Spinal cord (tissue), 10 donors: Measurements from ENCODE around the gene DGKI. TPM values are rescaled to one million over a fixed set of nuclear protein-coding genes. Genes with fewer than 3 reads are reported as not detected.

Source experiments
- DNase-seq, 6 donors: peaks; one replicate each; pipeline versions ENCODE4 v3.0.0 to v3.0.0-alpha.2; 2013 to 2015; ENCODE audit warnings: low spot score in 6 of 6, low read depth in 4 of 6
- H3K27ac ChIP-seq: one replicate; pipeline ENCODE4 v1.5.1; 2013; ENCODE audit warnings: low read depth, low read length, control low read depth
- H3K27me3 ChIP-seq: one replicate; pipeline ENCODE4 v1.6.1; 2013; ENCODE audit warnings: low read length; ENCODE audit not compliant: control insufficient read depth, insufficient read depth
- H3K36me3 ChIP-seq: one replicate; pipeline ENCODE4 v1.6.1; 2013; ENCODE audit warnings: low read length; ENCODE audit not compliant: control insufficient read depth, insufficient read depth
- H3K4me1 ChIP-seq: one replicate; pipeline ENCODE4 v1.6.1; 2013; ENCODE audit warnings: low read length; ENCODE audit not compliant: control insufficient read depth, insufficient read depth
- H3K4me3 ChIP-seq: one replicate; pipeline ENCODE4 v1.5.1; 2013; ENCODE audit warnings: low read depth, low read length, control low read depth
- H3K9me3 ChIP-seq: one replicate; pipeline ENCODE4 v1.6.1; 2013; ENCODE audit warnings: low read length; ENCODE audit not compliant: control insufficient read depth, insufficient read depth
- WGBS: methylation state at CpG from one replicate; pipeline ENCODE4 v1.1.5; 2013; ENCODE audit warnings: missing lambda C conversion rate; ENCODE audit not compliant: insufficient coverage; 5-methylcytosine and 5-hydroxymethylcytosine counted together
- polyA plus RNA-seq, 2 donors: library from polyadenylated mRNA; unstranded; fragments of 120-200 nt; gene quantifications; one replicate each; pipeline ENCODE4 v1.2.1, GENCODE V29; 2013; ENCODE audit not compliant: insufficient read length in 2 of 2
- total RNA-seq, 2 donors: library from RNA; depleted of rRNA in 1 of 2; stranded (reverse); fragments of 120-200 nt in 1 of 2; fragments of >200 nt in 1 of 2; gene quantifications; one replicate each; pipeline versions ENCODE4 v1.2.3 to v1.2.4, GENCODE V29; 2013 to 2014
- donor health status: healthy.

The DGKI gene
- total and polyA plus RNA-seq, 4 donors, result 12.4 to 75.0 (median 22.7) TPM

- Histone ChIP-seq H3K9me3 (no peaks in the 10 kb centered on the region), H3K27me3 (no peaks in the 10 kb centered on the region), H3K27ac (no peak overlapping the region), H3K36me3 (no peaks in the 10 kb centered on the region), H3K4me1 (peaks cover 6% of the 10 kb centered on the region), H3K4me3 (no peak overlapping the region)
- DNase-seq, result no peak
- WGBS, result 60% methylated on average over 1 of the region's 2 CpGs
Observed at GRCh38 chr7:137417464-137417863, 429.3 kb downstream of the DGKI start.

GRCh38 chr7:137413901-137414300 is 432.9 kb downstream of the DGKI start:
- no peaks in the 10 kb centered on the region for H3K27me3 ChIP-seq
- no peaks in the 10 kb centered on the region for H3K4me1 ChIP-seq
- no peak overlapping the region for H3K4me3 ChIP-seq
- WGBS, result no CpG with 5 or more reads among the region's 1 CpG
- no peak overlapping the region for H3K27ac ChIP-seq
- DNase-seq, result no peak
- H3K9me3 ChIP-seq, result no peaks in the 10 kb centered on the region
- no peaks in the 10 kb centered on the region for H3K36me3 ChIP-seq

- H3K4me3 ChIP-seq, result no peak overlapping the region
- no peaks in the 10 kb centered on the region for H3K4me1 ChIP-seq
- no peaks in the 10 kb centered on the region for H3K9me3 ChIP-seq
- no peaks in the 10 kb centered on the region for H3K27me3 ChIP-seq
- DNase-seq, result no peak
- no CpG with 5 or more reads among the region's 3 CpGs for WGBS
- H3K27ac ChIP-seq, result no peak overlapping the region
- no peaks in the 10 kb centered on the region for H3K36me3 ChIP-seq
Observed at GRCh38 chr7:137411446-137411845, 435.3 kb downstream of the DGKI start.

- WGBS, result 0% methylated on average over 1 of the region's 1 CpG
- H3K4me3 ChIP-seq, result no peak overlapping the region
- peaks cover 4% of the 10 kb centered on the region for H3K4me1 ChIP-seq
- H3K36me3 ChIP-seq, result no peaks in the 10 kb centered on the region
- no peaks in the 10 kb centered on the region for H3K9me3 ChIP-seq
- peak in 2 of 6 donors; percentile 35 to 55 for DNase-seq
- H3K27ac ChIP-seq, result peak overlapping the region; percentile 57
- H3K27me3 ChIP-seq, result no peaks in the 10 kb centered on the region
Observed at GRCh38 chr7:137408126-137408525, 438.6 kb downstream of the DGKI start.

GRCh38 chr7:137407078-137407477 is 439.7 kb downstream of the DGKI start:
- Histone ChIP-seq H3K4me1 (peaks cover 11% of the 10 kb centered on the region), H3K27ac (peak overlapping the region; percentile 15), H3K9me3 (no peaks in the 10 kb centered on the region), H3K27me3 (no peaks in the 10 kb centered on the region), H3K36me3 (no peaks in the 10 kb centered on the region), H3K4me3 (no peak overlapping the region)
- no CpG with 5 or more reads among the region's 3 CpGs for WGBS
- peak in 2 of 6 donors; percentile 46 to 54 for DNase-seq

GRCh38 chr7:137404660-137405317 is 442.0 kb downstream of the DGKI start:
- WGBS, result 81% methylated on average over 4 of the region's 5 CpGs
- no peak for DNase-seq
- no peaks in the 10 kb centered on the region for H3K9me3 ChIP-seq
- no peaks in the 10 kb centered on the region for H3K27me3 ChIP-seq
- no peaks in the 10 kb centered on the region for H3K36me3 ChIP-seq
- peaks cover 11% of the 10 kb centered on the region for H3K4me1 ChIP-seq
- no peak overlapping the region for H3K4me3 ChIP-seq
- no peak overlapping the region for H3K27ac ChIP-seq

- Histone ChIP-seq H3K4me3 (no peak overlapping the region), H3K4me1 (peaks cover 11% of the 10 kb centered on the region), H3K27ac (peak overlapping the region; percentile 72), H3K27me3 (no peaks in the 10 kb centered on the region), H3K36me3 (no peaks in the 10 kb centered on the region), H3K9me3 (no peaks in the 10 kb centered on the region)
- no CpG with 5 or more reads among the region's 2 CpGs for WGBS
- peak in 1 of 6 donors; percentile 66 for DNase-seq
Observed at GRCh38 chr7:137403353-137403695, 443.4 kb downstream of the DGKI start.

GRCh38 chr7:137402536-137403352 is 444.0 kb downstream of the DGKI start:
- Histone ChIP-seq H3K27me3 (no peaks in the 10 kb centered on the region), H3K27ac (peak overlapping the region; percentile 72), H3K9me3 (no peaks in the 10 kb centered on the region), H3K4me3 (no peak overlapping the region), H3K4me1 (peaks cover 11% of the 10 kb centered on the region), H3K36me3 (no peaks in the 10 kb centered on the region)
- 9% methylated on average over 5 of the region's 10 CpGs for WGBS
- DNase-seq, result peak in 3 of 6 donors; percentile 62 to 89 (median 87)

GRCh38 chr7:137399827-137400823 is 446.6 kb downstream of the DGKI start:
- Histone ChIP-seq H3K36me3 (no peaks in the 10 kb centered on the region), H3K4me1 (peaks cover 18% of the 10 kb centered on the region), H3K27ac (no peak overlapping the region), H3K9me3 (no peaks in the 10 kb centered on the region), H3K27me3 (no peaks in the 10 kb centered on the region), H3K4me3 (no peak overlapping the region)
- WGBS, result 43% methylated on average over 3 of the region's 7 CpGs
- DNase-seq, result no peak
